ENCODE data around the gene NES.

GRCh38 chr1:156624814-156625435, 52.3 kb downstream of the NES start:
- TF ChIP-seq CTCF (IDR thresholded peaks at IDR 0.05), result no peak
- no peak for TF ChIP-seq ZFX (IDR thresholded peaks at IDR 0.05; ENCODE audit: borderline replicate concordance)
